ENCODE measurements around the gene CRTC1.

CRTC1 gene

GRCh38 chr19:18769989-18770528 is 86.6 kb downstream of the CRTC1 start:
- DNase-seq (ENCODE audit: extremely low read depth, low read depth), result no peak
- no peak for TF ChIP-seq CTCF (IDR thresholded peaks at IDR 0.05; ENCODE audit: low read depth, low read length)

GRCh38 chr19:18770663-18771327 is 87.3 kb downstream of the CRTC1 start:
- no peak for DNase-seq (ENCODE audit: extremely low read depth, low read depth)
- no peak for TF ChIP-seq CTCF (IDR thresholded peaks at IDR 0.05; ENCODE audit: low read depth, low read length)

GRCh38 chr19:18771328-18772242 is 88.1 kb downstream of the CRTC1 start:
- DNase-seq (ENCODE audit: extremely low read depth, low read depth), result no peak
- TF ChIP-seq CTCF (IDR thresholded peaks at IDR 0.05; ENCODE audit: low read depth, low read length), result no peak; the same call in 1 of the 2 replicates

- DNase-seq (ENCODE audit: extremely low read depth, low read depth), result no peak
- TF ChIP-seq CTCF (IDR thresholded peaks at IDR 0.05; ENCODE audit: low read depth, low read length), result no peak
These were observed 89.4 kb downstream of the CRTC1 start for GRCh38 chr19:18772620-18773587.

- no peak for DNase-seq (ENCODE audit: extremely low read depth, low read depth)
- TF ChIP-seq CTCF (IDR thresholded peaks at IDR 0.05; ENCODE audit: low read depth, low read length), result no peak
These were observed 90.2 kb downstream of the CRTC1 start for GRCh38 chr19:18773682-18774081.

GRCh38 chr19:18774107-18774506 is 90.6 kb downstream of the CRTC1 start:
- no peak for TF ChIP-seq CTCF (IDR thresholded peaks at IDR 0.05; ENCODE audit: low read depth, low read length)
- no peak for DNase-seq (ENCODE audit: extremely low read depth, low read depth)

Data from AG09319 (cell line).